Progenitor cell of endocrine pancreas (in vitro differentiated cells): ENCODE measurements around the gene IBA57. TPM values are rescaled to one million over a fixed set of nuclear protein-coding genes. Genes with fewer than 3 reads are reported as not detected.
A peak's percentile ranks its signal among the peaks of the same experiment; 100 is the strongest.

Source experiments
- DNase-seq: peaks from one replicate; pipeline ENCODE4 v3.0.0; 2021; ENCODE audit warnings: low spot score; ENCODE audit not compliant: unreplicated experiment
- H3K27ac Mint-ChIP-seq: 2 replicates; pipeline ENCODE4 v1.8.0; 2021; ENCODE audit warnings: mild to moderate bottlenecking, moderate library complexity, mixed read lengths
- H3K27me3 Mint-ChIP-seq: 2 replicates; pipeline ENCODE4 v1.8.0; 2021; ENCODE audit warnings: mixed read lengths
- H3K36me3 Mint-ChIP-seq: 2 replicates; pipeline ENCODE4 v1.8.0; 2022; ENCODE audit warnings: mixed read lengths; ENCODE audit not compliant: insufficient read depth
- H3K4me1 Mint-ChIP-seq: 2 replicates; pipeline ENCODE4 v1.8.0; 2021; ENCODE audit warnings: low read depth, mixed read lengths
- H3K4me3 Mint-ChIP-seq: 2 replicates; pipeline ENCODE4 v1.8.0; 2021; ENCODE audit warnings: low read depth, mild to moderate bottlenecking, moderate library complexity, mixed read lengths
- H3K9me3 Mint-ChIP-seq: 2 replicates; pipeline ENCODE4 v1.8.0; 2021; ENCODE audit warnings: low read depth, mixed read lengths
- CTCF ChIP-seq: fragments of 200-600 bp; sonication (generic); IDR thresholded peaks from one replicate; pipeline ENCODE4 v1.5.0; 2021; ENCODE audit warnings: antibody characterized with exemption, mild to moderate bottlenecking; ENCODE audit not compliant: unreplicated experiment
- total RNA-seq: library from RNA; stranded (reverse); gene quantifications from 2 replicates; pipeline ENCODE4 v1.2.1, GENCODE V29; 2021

IBA57 gene
- total RNA-seq, 1 donor from 2014 or later: 11.2 TPM

GRCh38 chr1:228122921-228123441, 42.6 kb upstream of the IBA57 start:
- Mint-ChIP-seq H3K9me3 (peaks cover 13% of the 10 kb centered on the region), H3K36me3 (peaks cover 2% of the 10 kb centered on the region), H3K27me3 (peaks cover 3% of the 10 kb centered on the region), H3K4me3 (no peak overlapping the region), H3K27ac (no peak overlapping the region), H3K4me1 (peaks cover 10% of the 10 kb centered on the region)
- TF ChIP-seq CTCF: no peak
- DNase-seq: no peak

- Mint-ChIP-seq H3K36me3 (no peaks in the 10 kb centered on the region), H3K27ac (peak overlapping the region; percentile 74), H3K4me1 (peaks cover 10% of the 10 kb centered on the region), H3K27me3 (peaks cover 3% of the 10 kb centered on the region), H3K9me3 (peaks cover 11% of the 10 kb centered on the region), H3K4me3 (no peak overlapping the region)
- no peak for DNase-seq
- no peak for TF ChIP-seq CTCF
Observed at GRCh38 chr1:228123505-228123904, 42.1 kb upstream of the IBA57 start.

- Mint-ChIP-seq H3K27me3 (peaks cover 3% of the 10 kb centered on the region), H3K4me3 (no peak overlapping the region), H3K9me3 (no peaks in the 10 kb centered on the region), H3K4me1 (peaks cover 10% of the 10 kb centered on the region), H3K36me3 (no peaks in the 10 kb centered on the region), H3K27ac (no peak overlapping the region)
- DNase-seq: no peak
- no peak for TF ChIP-seq CTCF
Observed at GRCh38 chr1:228125185-228125584, 40.4 kb upstream of the IBA57 start.

- no peak overlapping the region for H3K4me3 Mint-ChIP-seq
- H3K27ac Mint-ChIP-seq: peak overlapping the region; percentile 91
- peaks cover 6% of the 10 kb centered on the region for H3K4me1 Mint-ChIP-seq
- TF ChIP-seq CTCF: no peak
- H3K27me3 Mint-ChIP-seq: peaks cover 35% of the 10 kb centered on the region
- no peaks in the 10 kb centered on the region for H3K36me3 Mint-ChIP-seq
- no peaks in the 10 kb centered on the region for H3K9me3 Mint-ChIP-seq
- DNase-seq: no peak
Observed at GRCh38 chr1:228131766-228132165, 33.8 kb upstream of the IBA57 start.

- no peak overlapping the region for H3K4me3 Mint-ChIP-seq
- DNase-seq: no peak
- peaks cover 43% of the 10 kb centered on the region for H3K27me3 Mint-ChIP-seq
- H3K36me3 Mint-ChIP-seq: no peaks in the 10 kb centered on the region
- no peak for TF ChIP-seq CTCF
- H3K27ac Mint-ChIP-seq: no peak overlapping the region
- peaks cover 6% of the 10 kb centered on the region for H3K4me1 Mint-ChIP-seq
- H3K9me3 Mint-ChIP-seq: no peaks in the 10 kb centered on the region
Observed at GRCh38 chr1:228134591-228134990, 31.0 kb upstream of the IBA57 start.
